ENCODE measurements around the gene BNIP5.
A peak's percentile ranks its signal among the peaks of the same experiment; 100 is the strongest.
"Not testable (repeated sequence)": the region's sequence is repeated elsewhere in the genome, so short reads cannot be mapped to it uniquely, and the experiment has no call there.

The BNIP5 gene

DNA sequence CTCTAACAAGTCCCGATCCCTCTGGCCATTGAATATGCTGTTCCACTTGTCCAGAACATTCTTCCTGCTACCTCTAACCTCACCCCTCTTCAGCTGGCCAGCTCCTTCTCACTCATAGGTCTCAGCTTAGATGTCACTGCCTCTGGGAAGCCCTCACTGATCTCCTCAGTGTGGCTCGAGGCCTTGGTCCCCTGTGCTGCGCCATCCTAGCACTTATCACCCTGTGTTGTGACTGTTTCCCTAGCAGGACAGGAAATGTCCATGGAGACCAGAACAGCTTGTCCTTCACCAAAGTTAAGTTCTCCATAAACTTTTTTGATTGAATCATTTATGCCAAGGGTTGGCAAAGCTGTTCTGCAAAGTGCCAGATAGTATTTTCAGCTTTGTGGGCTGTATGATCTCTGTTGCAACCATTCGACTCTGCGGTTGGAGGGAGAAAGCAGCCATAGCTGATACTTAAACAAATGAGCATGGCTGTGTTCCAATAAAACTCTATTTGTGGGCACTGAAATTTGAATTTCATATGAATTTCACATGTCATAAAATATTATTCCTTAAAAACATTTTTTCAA, 6.5 kb upstream of the BNIP5 start:
- DNase-seq (ENCODE audit: low read depth in 2 of 2): no peak

- DNase-seq (ENCODE audit: low read depth in 2 of 2): peak in 1 of 2 experiments; percentile 18
Observed at GRCh38 chr6:36340618-36341454, 4.1 kb upstream of the BNIP5 start.

DNA sequence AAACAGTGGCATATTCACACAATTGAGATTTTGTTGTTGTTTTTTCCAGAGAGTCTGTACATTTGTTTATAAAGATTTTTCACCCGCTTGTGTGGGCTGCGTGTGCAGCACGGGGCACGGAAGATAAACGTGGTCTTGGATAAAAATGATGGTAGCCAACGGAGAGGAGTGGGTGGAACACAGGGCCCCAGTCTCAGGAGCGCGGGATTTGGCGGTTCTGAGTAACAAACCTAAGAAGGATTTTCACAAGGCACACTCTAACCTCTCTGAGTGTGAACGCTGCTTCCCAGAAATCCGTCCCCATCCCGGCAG, 3.6 kb upstream of the BNIP5 start:
- no peak for DNase-seq (ENCODE audit: low read depth in 2 of 2)

DNA sequence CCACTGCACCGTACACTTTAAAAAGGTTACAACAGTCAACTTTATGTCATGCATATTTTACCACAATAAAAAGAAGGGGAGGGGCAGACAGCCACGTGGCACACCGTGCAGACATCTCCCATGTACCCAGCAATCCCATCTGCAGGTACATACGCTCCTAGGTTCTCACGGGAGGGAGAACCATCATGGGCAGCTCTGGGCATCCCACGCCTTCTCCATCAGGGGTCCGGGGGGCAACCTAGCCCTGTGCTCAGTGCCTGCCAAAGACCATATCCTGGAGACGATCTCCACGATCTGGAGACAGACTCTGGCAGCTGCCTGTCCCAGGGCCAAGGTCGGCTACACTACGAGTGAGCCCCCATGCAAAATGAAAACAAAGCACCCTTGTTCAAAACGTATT, 2.5 kb upstream of the BNIP5 start:
- no peak for DNase-seq (ENCODE audit: low read depth in 2 of 2)

GRCh38 chr6:36338223-36338622, 1.5 kb upstream of the BNIP5 start:
- not testable (repeated sequence) for DNase-seq (ENCODE audit: low read depth in 2 of 2)

- no peak for DNase-seq (ENCODE audit: low read depth in 2 of 2)
Observed at GRCh38 chr6:36337814-36338213, 1.1 kb upstream of the BNIP5 start.

GRCh38 chr6:36336208-36336710, 429 bp downstream of the BNIP5 start:
- no peak for DNase-seq (ENCODE audit: low read depth in 2 of 2)

DNA sequence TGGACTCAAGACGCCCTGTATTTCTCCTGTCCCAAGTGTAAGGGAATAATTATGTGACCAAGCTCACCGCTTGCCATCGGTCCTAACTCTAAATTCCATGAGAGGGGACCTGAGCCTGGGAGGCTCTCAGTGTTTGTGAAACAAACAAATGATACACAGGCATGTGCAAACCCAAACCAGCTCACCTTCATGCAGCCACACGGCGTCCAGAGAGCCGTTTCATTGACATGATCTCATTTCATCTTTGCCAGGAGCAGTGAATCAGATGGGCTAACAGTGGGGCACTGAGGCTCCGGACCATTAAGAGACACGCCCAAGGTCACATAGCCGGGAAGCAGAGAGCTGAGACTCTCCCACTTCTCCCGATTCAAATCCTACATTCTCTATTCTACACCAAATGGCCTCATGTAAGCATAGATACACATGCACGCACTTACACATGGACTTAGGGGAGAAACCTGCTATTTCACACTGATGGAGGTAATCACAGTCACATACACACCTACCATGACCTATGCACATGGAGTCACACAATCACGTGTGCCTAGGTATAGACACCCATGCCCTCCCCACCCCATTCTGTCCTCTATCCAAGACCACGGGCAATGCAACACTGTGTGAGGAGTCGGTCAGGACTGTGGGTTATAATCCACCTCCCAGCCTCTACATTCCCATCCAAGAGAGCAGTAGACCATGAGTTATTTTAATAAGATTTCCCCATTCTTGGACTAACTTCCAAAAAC, 1.1 kb downstream of the BNIP5 start:
- DNase-seq (ENCODE audit: low read depth in 2 of 2): no peak

- no peak for DNase-seq (ENCODE audit: low read depth in 2 of 2)
Observed at GRCh38 chr6:36334832-36335459, 1.7 kb downstream of the BNIP5 start.

- no peak for DNase-seq (ENCODE audit: low read depth in 2 of 2)
Observed at GRCh38 chr6:36333931-36334725, 2.6 kb downstream of the BNIP5 start.

GRCh38 chr6:36333171-36333895, 3.4 kb downstream of the BNIP5 start:
- no peak for DNase-seq (ENCODE audit: low read depth in 2 of 2)

DNA sequence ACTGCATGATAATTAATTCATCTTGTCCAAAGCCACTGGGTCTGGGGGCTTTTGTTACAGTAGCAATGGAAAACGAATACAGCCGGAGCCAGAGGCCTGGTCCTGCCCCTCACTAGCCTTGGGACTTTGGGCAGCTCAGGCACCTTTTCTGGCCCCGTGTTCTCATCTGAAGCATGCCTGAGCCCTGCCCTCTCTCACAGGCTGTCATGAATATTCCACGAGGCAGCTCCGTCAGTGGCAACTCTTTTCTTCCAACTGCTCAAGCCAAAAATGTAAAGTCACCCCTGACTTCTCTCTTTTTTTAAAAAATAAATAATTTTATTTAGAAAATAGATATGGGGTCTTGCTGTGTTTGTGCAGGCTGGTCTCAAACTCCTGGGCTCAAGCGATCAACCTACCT, 5.3 kb downstream of the BNIP5 start:
- DNase-seq (ENCODE audit: low read depth in 2 of 2): no peak

- no peak for DNase-seq (ENCODE audit: low read depth in 2 of 2)
Observed at GRCh38 chr6:36330366-36330765, 6.3 kb downstream of the BNIP5 start.

GRCh38 chr6:36329798-36330291, 6.8 kb downstream of the BNIP5 start:
- DNase-seq (ENCODE audit: low read depth in 2 of 2): no peak

DNA sequence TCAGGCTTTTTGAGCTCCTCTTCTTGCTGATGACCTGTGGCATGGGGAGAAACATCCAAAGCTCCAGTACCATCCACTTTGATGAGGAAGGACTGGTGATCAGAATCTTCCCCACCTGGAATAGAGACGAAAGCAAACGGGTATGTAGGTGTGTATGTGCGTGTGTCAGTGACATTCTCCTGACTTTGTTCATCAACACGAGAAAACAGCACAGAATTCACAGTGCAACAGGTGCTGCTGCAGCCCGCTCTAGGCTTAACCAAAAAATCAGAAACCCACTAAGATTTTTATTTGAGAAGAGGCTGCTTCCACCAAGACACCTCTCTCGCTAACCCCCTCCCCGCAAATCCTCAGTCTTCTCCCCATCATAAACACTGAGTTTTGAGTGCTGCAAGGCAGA, 8.1 kb downstream of the BNIP5 start:
- DNase-seq (ENCODE audit: low read depth in 2 of 2): no peak

GRCh38 chr6:36327919-36328236, 8.8 kb downstream of the BNIP5 start:
- DNase-seq (ENCODE audit: low read depth in 2 of 2): no peak

DNA sequence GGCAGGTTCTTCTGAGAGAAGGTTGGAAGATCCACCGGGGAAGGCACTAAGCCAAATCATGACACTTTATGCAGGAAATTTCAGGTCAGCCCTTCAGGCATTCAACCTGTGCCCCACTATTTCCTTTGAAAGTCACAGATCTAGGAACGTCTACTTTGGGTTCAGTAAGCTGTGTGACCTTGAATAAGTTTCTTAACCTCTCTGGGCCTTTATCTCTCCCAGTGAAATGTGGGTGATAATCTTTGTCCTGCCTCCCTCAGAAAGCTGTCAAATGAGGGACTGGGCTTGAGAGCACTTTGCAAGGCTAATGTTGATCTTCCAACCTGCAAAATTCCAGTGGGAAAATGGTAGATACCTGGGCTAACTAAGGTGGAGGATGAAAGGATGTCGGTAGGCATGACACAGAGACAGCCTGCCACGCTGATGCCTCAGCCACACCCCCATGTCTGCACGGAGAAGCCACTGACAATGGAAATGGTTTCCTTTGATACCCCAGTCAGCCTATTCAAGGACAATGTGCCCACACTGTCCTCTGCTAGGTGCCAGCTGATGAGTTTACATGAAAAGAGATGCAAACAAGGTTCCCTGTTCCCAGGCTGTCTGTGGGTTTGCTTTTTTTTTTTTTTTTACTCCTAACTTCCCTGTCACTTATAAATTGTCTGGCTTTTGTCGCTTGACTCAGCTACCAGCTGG, 9.3 kb downstream of the BNIP5 start:
- no peak for DNase-seq (ENCODE audit: low read depth in 2 of 2)

GRCh38 chr6:36326356-36326995, 10.2 kb downstream of the BNIP5 start:
- no peak for DNase-seq (ENCODE audit: low read depth in 2 of 2)

DNA sequence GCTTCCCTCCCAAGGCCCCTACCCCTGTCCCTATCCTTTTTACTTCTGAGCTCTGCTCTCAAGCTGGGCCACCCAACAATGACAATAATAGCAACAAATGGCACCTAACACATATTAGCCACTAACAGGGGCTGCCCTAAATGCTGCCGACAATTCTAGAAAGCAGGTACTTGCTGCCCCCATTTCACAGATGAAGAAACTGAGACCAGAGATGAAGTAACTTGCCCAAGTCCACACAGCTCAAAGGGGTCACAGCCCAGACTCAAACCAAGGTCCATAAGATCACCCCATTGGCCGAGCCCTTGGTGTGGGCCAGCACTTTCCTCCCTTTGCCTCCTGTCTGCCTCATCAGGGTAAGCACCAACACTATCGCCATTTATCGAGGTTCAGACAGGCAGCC, 12.0 kb downstream of the BNIP5 start:
- DNase-seq (ENCODE audit: low read depth in 2 of 2): no peak

DNA sequence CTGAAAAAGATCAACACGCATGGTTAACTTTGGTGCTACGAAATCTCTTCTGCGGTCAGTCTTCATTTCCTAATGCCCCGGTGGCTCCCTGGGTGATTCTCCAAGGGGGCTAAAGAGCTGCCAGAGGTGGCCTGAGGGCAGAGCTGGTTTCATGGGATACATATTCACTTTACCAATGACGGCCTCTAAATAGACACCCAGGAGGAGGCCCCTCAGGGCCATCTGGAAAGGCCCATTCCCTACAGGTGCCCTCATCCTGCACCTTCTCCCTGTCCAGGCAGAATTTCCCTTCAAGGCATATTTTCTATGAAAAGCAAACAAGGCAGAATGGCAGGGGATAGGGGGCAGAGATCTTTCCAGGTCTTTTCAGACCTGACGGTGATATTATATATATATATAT, 12.5 kb downstream of the BNIP5 start:
- no peak for DNase-seq (ENCODE audit: low read depth in 2 of 2)

Measured in fibroblast of skin of left biceps (primary cell).